ENCODE data around the gene NCMAP. TPM values are rescaled to one million over a fixed set of nuclear protein-coding genes. Genes with fewer than 3 reads are reported as not detected.

The NCMAP gene
- total and polyA plus RNA-seq, 10 donors = 0.03 to 0.22 (median 0.10) TPM; not detected in 5

- no peak overlapping the region for H3K4me3 ChIP-seq
- intact Hi-C loops (cut with DNase I; ENCODE audit: low total_unique reads) = no loop called here
- no peaks in the 10 kb centered on the region for H3K9me3 ChIP-seq
- H3K27me3 ChIP-seq (replicated peaks in 1 of 7) = no peaks in the 10 kb centered on the region
- 43 to 47% (median 45%) methylated on average over 7 of the region's 7 CpGs for WGBS, 5 donors
- TF ChIP-seq POLR2AphosphoS5 (IDR thresholded peaks at IDR 0.05) (no peak), CTCF (IDR thresholded peaks at IDR 0.05 in 8 of 11, conservative IDR thresholded peaks at IDR 0.05 in 3 of 11) (no peak), POLR2A (IDR thresholded peaks at IDR 0.05) (no peak)
- DNase-seq = no peak
- H3K36me3 ChIP-seq = no peaks in the 10 kb centered on the region
- H3K4me1 ChIP-seq = peaks cover 3 to 48% (median 19%) of the 10 kb centered on the region in 6 donors
- H3K27ac ChIP-seq = no peak overlapping the region
Observed at GRCh38 chr1:24540906-24541710, 14.8 kb upstream of the NCMAP start.

GRCh38 chr1:24541711-24542346 lies 14.1 kb upstream of the NCMAP start:
- no peak overlapping the region for H3K4me3 ChIP-seq
- no peaks in the 10 kb centered on the region for H3K27me3 ChIP-seq (replicated peaks in 1 of 7)
- TF ChIP-seq POLR2AphosphoS5 (IDR thresholded peaks at IDR 0.05) (no peak), CTCF (IDR thresholded peaks at IDR 0.05 in 8 of 11, conservative IDR thresholded peaks at IDR 0.05 in 3 of 11) (peak in 7 of 11 experiments; percentile 15 to 46 (median 32)), POLR2A (IDR thresholded peaks at IDR 0.05) (no peak)
- H3K36me3 ChIP-seq = no peaks in the 10 kb centered on the region
- intact Hi-C loops (cut with DNase I; ENCODE audit: low total_unique reads) = no loop called here
- DNase-seq = no peak
- WGBS, 5 donors = 68 to 77% (median 72%) methylated on average over 8 of the region's 8 CpGs
- no peak overlapping the region for H3K27ac ChIP-seq
- peaks cover under 1 to 41% (median 13%) of the 10 kb centered on the region in 6 donors for H3K4me1 ChIP-seq
- H3K9me3 ChIP-seq = no peaks in the 10 kb centered on the region

- no peak for DNase-seq
- H3K9me3 ChIP-seq = no peaks in the 10 kb centered on the region
- no peak overlapping the region for H3K4me3 ChIP-seq
- peaks cover 0 to 36% (median 7%) of the 10 kb centered on the region in 6 donors for H3K4me1 ChIP-seq
- no peaks in the 10 kb centered on the region for H3K36me3 ChIP-seq
- intact Hi-C loops (cut with DNase I; ENCODE audit: low total_unique reads) = no loop called here
- TF ChIP-seq CTCF (IDR thresholded peaks at IDR 0.05 in 8 of 11, conservative IDR thresholded peaks at IDR 0.05 in 3 of 11) (no peak), POLR2A (IDR thresholded peaks at IDR 0.05) (no peak), POLR2AphosphoS5 (IDR thresholded peaks at IDR 0.05) (no peak)
- peaks cover 0 to 3% (median 0%) of the 10 kb centered on the region in 7 donors for H3K27me3 ChIP-seq (replicated peaks in 1 of 7)
- no peak overlapping the region for H3K27ac ChIP-seq
Observed at GRCh38 chr1:24544239-24544638, 11.6 kb upstream of the NCMAP start.

GRCh38 chr1:24545662-24546061 lies 10.2 kb upstream of the NCMAP start:
- intact Hi-C loops (cut with DNase I; ENCODE audit: low total_unique reads) = no loop called here
- Histone ChIP-seq H3K4me3 (no peak overlapping the region), H3K4me1 (peaks cover 0 to 21% (median 0%) of the 10 kb centered on the region in 6 donors), H3K9me3 (no peaks in the 10 kb centered on the region), H3K27ac (no peak overlapping the region), H3K27me3 (replicated peaks in 1 of 7) (peaks cover 0 to 7% (median 0%) of the 10 kb centered on the region in 7 donors), H3K36me3 (no peaks in the 10 kb centered on the region)
- TF ChIP-seq POLR2AphosphoS5 (IDR thresholded peaks at IDR 0.05) = no peak
- no peak for TF ChIP-seq CTCF (IDR thresholded peaks at IDR 0.05 in 8 of 11, conservative IDR thresholded peaks at IDR 0.05 in 3 of 11)
- TF ChIP-seq POLR2A (IDR thresholded peaks at IDR 0.05) = no peak
- no peak for DNase-seq
- WGBS, 5 donors = 60 to 75% (median 69%) methylated on average over 1 of the region's 1 CpG

Data from spleen (tissue), 11 donors.